EH (cell line): Measurements from ENCODE around the gene PLEKHM2.
"Not testable (repeated sequence)": the region's sequence is repeated elsewhere in the genome, so short reads cannot be mapped to it uniquely, and the experiment has no call there.

Experiments used
- DNase-seq: peaks from one replicate; pipeline ENCODE4 v3.0.0-alpha.2; 2015; ENCODE audit warnings: low read depth

The PLEKHM2 gene

GRCh38 chr1:15676688-15677661, 7.1 kb upstream of the PLEKHM2 start:
- DNase-seq: no peak

DNA sequence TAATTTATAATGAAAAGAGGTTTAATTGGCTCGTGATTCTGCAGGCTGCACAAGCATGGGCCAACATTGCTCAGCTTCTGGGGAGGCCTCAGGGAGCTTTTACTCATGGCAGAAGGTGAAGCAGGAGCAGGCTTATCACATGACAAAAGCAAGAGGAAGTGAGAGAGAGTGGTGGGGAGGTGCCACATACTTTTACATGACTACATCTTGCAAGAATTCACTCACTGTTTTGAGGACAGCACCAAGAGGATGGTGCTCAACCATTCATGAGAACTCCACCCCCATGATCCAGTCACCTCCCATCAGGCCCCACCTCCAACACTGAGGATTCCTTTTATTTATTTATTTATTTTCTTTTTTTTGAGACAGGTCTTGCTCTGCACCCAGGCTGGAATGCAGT, 5.5 kb upstream of the PLEKHM2 start:
- peak; percentile 94 for DNase-seq

DNA sequence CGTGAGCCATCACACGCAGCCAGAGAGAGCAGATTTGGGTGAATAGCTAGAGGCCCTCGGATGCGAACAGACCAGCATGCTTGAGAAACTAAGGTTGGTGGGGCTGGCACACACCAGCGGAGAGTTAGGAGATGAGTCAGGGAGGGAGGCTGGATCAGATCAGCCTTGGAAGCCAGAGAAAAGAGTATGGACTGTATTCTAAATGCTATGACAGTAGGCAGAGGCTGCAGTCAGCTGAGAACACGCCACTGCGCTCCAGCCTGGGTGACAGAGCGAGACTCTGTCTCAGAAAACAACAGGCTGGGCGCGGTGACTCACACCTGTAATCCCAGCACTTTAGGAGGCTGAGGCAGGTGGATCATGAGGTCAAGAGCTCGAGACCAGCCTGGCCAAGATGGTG, 4.0 kb upstream of the PLEKHM2 start:
- peak; percentile 91 for DNase-seq

DNA sequence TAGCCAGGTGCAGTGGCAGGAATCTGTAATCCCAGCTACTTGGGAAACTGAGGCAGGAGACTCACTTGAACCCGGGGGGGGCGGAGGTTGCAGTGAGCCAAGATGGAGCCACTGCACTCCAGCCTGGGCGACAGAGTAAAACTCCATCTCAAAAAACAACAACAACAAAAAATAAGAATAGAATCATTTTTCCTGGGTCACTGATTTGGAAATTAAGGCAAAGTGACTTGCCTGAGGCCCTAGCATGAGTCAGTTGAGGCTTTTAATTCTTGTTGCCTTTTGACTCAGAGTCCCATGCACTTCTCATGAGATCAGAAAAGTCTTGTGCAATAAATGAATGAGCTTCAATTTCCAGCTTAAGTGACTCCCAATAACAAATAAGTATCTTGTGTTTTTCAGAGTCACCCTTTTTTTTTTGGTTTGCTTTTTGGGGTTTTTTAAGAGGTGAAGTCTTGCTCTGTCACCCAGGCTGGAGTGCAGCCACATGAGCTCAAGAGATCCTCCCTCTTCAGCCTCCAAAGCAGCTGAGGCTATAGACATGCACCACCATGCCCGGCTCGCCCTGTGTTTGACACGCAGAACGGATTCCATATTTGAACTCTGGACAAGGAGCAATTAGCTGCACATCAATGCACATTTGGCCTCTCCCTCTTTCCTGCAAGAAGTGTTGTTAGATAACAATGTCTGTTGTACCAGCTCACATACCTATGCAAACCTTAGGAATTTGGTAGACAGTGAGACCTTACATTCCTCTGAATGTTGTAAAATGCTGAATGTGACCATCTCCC, 3.4 kb upstream of the PLEKHM2 start:
- peak; percentile 95 for DNase-seq

DNA sequence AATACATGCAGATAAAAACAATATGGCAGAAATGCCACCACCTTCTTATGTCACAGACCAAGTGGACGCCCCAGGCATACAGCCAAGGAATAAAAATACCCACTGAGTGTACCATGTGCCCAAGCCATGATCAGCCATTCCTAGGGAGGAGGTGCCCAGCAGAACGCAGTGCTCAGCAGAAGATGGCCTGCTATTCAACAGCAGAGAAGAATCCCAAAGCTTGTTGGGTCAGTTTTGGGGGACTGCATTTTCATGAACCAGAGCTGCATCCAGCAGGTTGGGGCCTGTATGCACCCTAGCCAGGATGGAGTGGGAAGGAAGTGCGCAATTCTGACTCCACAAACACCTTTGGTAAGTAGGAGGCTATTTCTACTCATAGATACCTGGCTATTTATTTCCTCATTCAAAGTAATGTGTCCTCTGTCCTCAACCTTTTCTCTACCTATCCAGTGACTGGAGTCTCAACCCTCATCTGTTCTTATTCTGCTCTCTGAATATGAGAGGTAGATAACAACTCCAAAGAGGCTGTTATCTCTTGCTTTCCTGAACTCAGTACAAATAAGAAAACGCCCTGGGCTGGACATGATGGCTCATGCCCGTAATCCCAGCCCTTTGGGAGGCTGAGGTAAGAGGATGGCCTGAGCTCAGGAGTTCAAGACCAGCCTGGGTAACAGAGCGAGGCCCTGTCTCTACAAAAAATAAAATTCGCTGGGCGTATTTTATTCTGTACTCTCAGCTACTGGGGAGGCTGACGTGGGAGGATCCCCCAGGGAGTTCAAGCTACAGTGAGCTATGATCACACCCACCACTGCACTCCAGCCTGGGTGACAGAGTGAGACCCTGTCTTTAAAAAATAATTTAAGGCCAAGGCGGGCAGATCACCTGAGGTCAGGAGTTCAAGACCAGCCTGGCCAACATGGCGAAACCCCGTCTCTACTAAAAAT, 2.5 kb upstream of the PLEKHM2 start:
- DNase-seq: no peak

DNA sequence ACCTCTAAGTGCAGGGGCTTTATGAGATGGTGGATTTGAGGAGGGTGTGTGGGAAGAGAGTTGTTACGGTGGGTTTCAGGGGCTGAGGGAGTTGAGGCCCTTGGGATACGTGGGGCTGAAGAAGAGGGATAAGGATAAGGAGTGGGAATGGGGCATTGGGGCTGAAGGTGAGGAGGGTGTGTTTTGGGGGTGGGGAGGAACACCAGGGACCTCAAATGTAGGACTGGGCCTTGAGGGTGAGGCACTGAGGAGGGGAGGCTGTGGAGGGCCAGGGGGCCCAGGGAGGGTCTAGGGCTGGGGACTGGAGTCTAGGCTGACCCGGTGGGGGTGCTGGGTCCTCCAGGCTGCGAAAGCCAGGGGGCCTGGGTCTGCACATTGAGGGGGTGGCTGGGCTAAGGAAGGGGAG, 1.2 kb upstream of the PLEKHM2 start:
- no peak for DNase-seq

GRCh38 chr1:15683345-15684039, 628 bp upstream of the PLEKHM2 start:
- no peak for DNase-seq

DNA sequence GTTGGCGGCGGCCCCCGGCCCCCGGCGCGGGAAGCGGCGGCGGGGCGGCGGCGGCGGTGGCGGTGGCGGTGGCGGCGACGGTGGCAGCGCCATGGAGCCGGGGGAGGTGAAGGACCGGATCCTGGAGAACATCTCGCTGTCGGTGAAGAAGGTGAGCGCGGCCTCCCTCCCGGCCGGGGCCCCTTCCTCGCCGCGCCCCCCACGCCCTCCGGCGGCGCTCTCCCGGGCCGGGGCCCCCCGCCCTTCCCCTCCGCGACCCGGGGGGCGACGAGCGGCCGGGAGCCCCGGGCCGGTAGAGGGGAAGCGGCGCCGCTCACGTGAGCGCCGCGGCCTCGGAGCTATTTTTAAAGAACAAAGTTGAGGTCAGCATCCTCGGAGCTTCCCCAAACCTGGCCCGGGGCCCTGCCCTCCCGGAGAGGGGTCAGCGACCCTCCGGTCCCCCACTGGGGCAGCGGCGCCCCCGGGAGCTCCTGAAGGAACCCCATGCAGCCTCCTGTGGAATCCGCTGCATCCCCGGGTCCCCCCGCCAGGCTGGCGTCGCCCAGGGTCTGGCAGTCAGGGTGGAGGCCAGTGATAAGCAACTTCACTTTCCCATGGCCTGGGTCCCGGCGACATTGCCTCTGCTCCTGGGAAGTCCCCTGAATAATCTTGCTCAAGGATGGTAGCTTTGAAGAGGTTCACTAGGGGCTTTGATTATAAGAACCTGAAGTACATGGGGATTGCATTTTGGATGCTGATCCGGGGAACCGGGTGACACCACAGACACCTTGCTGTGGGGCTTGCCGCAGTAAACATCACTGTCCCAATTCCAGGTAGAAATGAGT, 560 bp downstream of the PLEKHM2 start:
- peak; percentile 45 for DNase-seq

- DNase-seq: no peak
Observed at GRCh38 chr1:15685820-15686219, 1.7 kb downstream of the PLEKHM2 start.

DNA sequence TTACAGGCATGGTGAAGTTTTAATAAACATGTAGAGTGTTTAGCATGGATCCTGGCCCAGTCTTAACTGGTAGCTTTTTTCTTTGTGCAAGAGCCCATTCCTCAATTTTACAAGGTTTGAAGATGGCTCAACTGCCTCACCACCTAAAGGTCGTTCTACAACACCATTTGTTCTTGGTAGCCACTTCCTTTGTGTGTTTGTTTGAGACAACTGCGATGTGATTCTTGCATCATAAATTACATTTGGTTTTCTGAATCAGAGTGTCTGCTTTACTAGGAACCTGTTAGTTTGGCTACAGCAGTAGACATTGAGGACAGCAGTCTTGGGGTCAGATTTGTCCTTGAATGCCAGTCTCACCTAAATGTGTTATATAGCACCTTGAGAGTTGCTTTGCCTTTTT, 3.3 kb downstream of the PLEKHM2 start:
- no peak for DNase-seq

DNA sequence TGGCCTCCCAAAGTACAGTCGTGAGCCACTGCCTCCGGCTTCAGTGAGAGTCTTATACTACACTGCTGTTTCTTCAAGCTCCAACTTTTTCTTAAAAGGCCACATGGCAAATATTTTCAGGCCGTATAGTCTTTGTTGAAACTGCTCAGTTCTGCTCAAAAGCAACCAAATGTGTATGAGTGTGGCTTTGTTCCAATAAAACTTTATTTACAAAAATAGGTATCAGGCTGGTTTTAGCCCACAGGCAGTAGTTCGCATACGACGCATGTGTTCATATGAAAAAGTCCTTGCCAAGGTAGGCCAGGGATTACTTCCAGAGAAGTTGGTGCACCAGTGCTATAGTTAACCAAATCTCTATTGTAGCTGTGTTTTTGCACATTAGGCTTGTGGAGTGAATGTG, 6.2 kb downstream of the PLEKHM2 start:
- no peak for DNase-seq

- peak; percentile 19 for DNase-seq
Observed at GRCh38 chr1:15691434-15692032, 7.4 kb downstream of the PLEKHM2 start.

DNA sequence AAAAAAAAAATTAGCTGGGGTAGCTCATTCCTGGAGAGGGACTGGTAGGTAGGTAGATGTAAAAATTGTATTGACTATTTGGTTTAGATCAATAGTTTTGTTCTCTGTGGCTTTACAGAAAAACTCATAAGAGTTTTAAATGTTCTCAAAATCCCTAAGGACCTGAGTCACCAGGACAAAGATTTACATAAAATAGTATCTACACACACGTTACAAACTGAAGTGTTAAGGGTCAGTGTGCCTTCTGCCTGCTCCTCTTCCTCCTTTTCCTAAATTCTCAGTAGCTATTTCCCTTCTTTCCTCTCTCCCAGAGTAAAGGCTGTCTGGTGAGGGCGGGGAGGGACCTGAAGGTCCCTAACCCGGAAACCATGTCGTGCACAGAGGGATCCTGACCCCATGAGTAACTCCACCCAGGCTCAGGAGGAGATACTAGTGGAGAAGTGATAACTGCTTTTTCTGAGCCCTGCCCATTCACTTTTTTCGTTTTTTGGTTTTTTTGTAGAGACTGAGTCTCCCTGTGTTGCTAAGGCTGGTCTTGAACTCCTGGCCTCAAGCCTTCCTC, 8.1 kb downstream of the PLEKHM2 start:
- DNase-seq: no peak

DNA sequence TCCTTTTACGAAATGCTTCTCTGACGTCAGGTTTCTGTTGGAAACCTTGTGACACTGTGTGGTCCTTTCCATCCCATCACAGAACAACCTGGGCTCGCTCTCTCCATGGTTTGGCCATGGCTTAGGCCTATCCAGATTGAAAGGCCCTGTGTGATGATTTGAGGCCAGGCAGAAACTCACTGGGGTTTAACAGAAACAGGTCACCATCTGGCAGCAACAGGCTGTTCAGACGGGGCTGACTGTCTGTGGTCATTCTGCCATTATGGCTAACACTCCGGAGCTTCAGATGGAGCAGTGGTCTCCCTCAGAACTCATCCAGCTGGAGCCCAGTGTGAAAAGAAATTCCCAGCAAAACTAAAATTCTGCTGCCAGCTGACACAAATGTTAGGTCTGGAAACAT, 9.3 kb downstream of the PLEKHM2 start:
- DNase-seq: no peak

DNA sequence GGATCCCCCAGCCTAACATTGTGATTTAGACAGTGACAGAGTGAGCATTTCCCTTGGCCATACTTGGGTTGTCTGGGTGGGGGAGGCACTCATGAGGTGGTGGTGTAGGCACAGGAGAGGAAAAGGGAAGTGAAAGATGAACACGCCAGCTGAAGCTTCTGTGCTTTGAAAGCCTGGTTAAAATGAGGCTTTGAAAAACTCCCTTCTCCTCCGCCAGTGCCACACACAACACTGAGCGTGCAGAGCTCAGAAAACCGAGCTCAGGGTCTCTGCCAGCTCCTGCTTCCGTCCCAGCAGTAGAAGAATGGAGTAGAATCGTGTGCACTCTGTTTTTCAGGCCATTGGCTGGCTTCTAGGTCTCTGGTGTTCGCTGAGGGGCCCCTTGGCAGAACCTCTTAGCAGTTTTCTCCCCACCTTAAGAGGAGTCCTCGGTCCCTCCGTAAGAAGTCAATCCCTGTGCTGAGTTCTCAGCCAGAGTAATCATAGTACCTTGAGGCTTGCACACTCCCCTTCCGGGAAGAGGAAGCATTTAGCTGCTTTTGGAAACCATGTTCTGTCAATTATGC, 12.9 kb downstream of the PLEKHM2 start:
- no peak for DNase-seq

GRCh38 chr1:15698201-15698600, 14.1 kb downstream of the PLEKHM2 start:
- no peak for DNase-seq

DNA sequence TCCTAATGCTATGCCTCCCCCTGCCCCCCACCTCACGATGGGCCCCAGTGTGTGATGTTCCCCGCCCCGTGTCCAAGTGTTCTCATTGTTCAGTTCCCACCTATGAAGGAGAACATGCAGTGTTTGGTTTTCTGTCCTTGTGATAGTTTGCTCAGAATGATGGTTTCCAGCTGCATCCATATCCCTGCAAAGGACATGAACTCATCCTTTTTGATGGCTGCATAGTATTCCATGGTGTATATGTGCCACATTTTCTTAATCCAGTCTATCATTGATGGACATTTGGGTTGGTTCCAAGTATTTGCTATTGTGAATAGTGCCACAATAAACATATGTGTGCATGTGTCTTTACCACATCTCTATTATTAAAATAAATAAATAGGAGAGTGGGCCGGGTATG, 15.2 kb downstream of the PLEKHM2 start:
- not testable (repeated sequence) for DNase-seq

GRCh38 chr1:15700508-15700907, 16.4 kb downstream of the PLEKHM2 start:
- DNase-seq: no peak

- DNase-seq: no peak
Observed at GRCh38 chr1:15701784-15702183, 17.7 kb downstream of the PLEKHM2 start.
